Muscle of arm (tissue), 12 donors: Measurements from ENCODE around the gene PCTP. TPM values are rescaled to one million over a fixed set of nuclear protein-coding genes. Genes with fewer than 3 reads are reported as not detected.

Experiments
- DNase-seq: peaks from one replicate; pipeline ENCODE4 v3.0.0-alpha.2; 2013
- polyA plus RNA-seq, 12 donors: library from polyadenylated mRNA; unstranded; fragments of 120-200 nt; gene quantifications; one replicate each; pipeline ENCODE4 v1.2.1, GENCODE V29; 2013; ENCODE audit not compliant: insufficient read length in 12 of 12

Gene PCTP
- polyA plus RNA-seq, 12 donors = 9.2 to 14.5 (median 12.5) TPM; not detected in 1

GRCh38 chr17:55723488-55723848, 27.4 kb upstream of the PCTP start:
- no peak for DNase-seq

- peak; percentile 38 for DNase-seq
Observed at GRCh38 chr17:55726440-55726839, 24.4 kb upstream of the PCTP start.

- DNase-seq = no peak
Observed at GRCh38 chr17:55727275-55727674, 23.6 kb upstream of the PCTP start.

- DNase-seq = no peak
Observed at GRCh38 chr17:55727920-55728319, 22.9 kb upstream of the PCTP start.

GRCh38 chr17:55728361-55728760, 22.5 kb upstream of the PCTP start:
- no peak for DNase-seq

- no peak for DNase-seq
Observed at GRCh38 chr17:55728833-55729232, 22.0 kb upstream of the PCTP start.

GRCh38 chr17:55729484-55729883, 21.4 kb upstream of the PCTP start:
- no peak for DNase-seq

GRCh38 chr17:55730380-55730779, 20.5 kb upstream of the PCTP start:
- DNase-seq = no peak

GRCh38 chr17:55730808-55731207, 20.0 kb upstream of the PCTP start:
- DNase-seq = no peak

GRCh38 chr17:55731586-55732250, 19.1 kb upstream of the PCTP start:
- peak; percentile 62 for DNase-seq

- no peak for DNase-seq
Observed at GRCh38 chr17:55734128-55734781, 16.6 kb upstream of the PCTP start.

- peak; percentile 39 for DNase-seq
Observed at GRCh38 chr17:55735731-55736405, 15.0 kb upstream of the PCTP start.

- no peak for DNase-seq
Observed at GRCh38 chr17:55737976-55738501, 12.8 kb upstream of the PCTP start.

- no peak for DNase-seq
Observed at GRCh38 chr17:55740511-55741355, 10.1 kb upstream of the PCTP start.

GRCh38 chr17:55741356-55741700, 9.5 kb upstream of the PCTP start:
- no peak for DNase-seq

- no peak for DNase-seq
Observed at GRCh38 chr17:55742272-55743102, 8.4 kb upstream of the PCTP start.

- no peak for DNase-seq
Observed at GRCh38 chr17:55743103-55743679, 7.7 kb upstream of the PCTP start.

GRCh38 chr17:55745258-55745657, 5.6 kb upstream of the PCTP start:
- DNase-seq = no peak

GRCh38 chr17:55746466-55746865, 4.4 kb upstream of the PCTP start:
- no peak for DNase-seq

GRCh38 chr17:55747209-55747608, 3.6 kb upstream of the PCTP start:
- DNase-seq = no peak

GRCh38 chr17:55748841-55749240, 2.0 kb upstream of the PCTP start:
- no peak for DNase-seq
